ENCODE results near the gene GEMIN8. TPM values are rescaled to one million over a fixed set of nuclear protein-coding genes. Genes with fewer than 3 reads are reported as not detected.

GEMIN8 gene
- total RNA-seq (15.0 TPM), polyA plus RNA-seq (15.9 TPM)

- no peaks in the 10 kb centered on the region for H3K36me3 ChIP-seq (ENCODE audit: insufficient read depth)
- H3K4me3 ChIP-seq (ENCODE audit: low read depth, low read length), result peak within 1 kb of the TSS; percentile 62
- DNase-seq (ENCODE audit: extremely low spot score), result peak; percentile 63
- H3K4me1 ChIP-seq (ENCODE audit: insufficient read depth), result no peaks in the 10 kb centered on the region
- peak within 1 kb of the TSS; percentile 66 for H3K27ac ChIP-seq (ENCODE audit: low read depth)
- WGBS, result under 1% methylated on average over 67 of the region's 67 CpGs
Observed at GRCh38 chrX:14029425-14030173, at the start of gene GEMIN8. GEMIN8 (minus strand) TSS chrX:14029892; CDS start chrX:14021478, 8,414 bp downstream.

DNA sequence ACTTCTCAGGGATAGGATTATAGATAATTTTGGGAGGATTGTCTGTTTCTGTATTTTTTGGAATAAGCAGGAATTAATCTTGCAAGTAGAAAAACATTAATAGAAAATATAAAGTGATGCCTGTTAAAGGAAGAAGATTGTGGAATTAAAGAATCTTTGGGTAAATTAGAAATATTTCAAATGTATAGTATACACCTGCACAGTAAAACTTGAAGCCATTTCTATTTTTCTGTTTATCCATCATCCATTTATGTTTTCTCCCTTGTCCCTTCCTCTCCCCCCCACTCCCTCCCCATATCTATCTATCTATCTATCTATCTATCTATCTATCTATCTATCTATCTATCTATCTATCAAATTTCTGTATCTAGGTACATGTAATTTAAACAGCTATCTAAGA, 46.9 kb upstream of the GEMIN8 start:
- no peak for DNase-seq (ENCODE audit: extremely low spot score)
- H3K4me3 ChIP-seq (ENCODE audit: low read depth, low read length), result no peak overlapping the region
- H3K4me1 ChIP-seq (ENCODE audit: insufficient read depth), result no peaks in the 10 kb centered on the region
- no peaks in the 10 kb centered on the region for H3K36me3 ChIP-seq (ENCODE audit: insufficient read depth)
- no peak overlapping the region for H3K27ac ChIP-seq (ENCODE audit: low read depth)

DNA sequence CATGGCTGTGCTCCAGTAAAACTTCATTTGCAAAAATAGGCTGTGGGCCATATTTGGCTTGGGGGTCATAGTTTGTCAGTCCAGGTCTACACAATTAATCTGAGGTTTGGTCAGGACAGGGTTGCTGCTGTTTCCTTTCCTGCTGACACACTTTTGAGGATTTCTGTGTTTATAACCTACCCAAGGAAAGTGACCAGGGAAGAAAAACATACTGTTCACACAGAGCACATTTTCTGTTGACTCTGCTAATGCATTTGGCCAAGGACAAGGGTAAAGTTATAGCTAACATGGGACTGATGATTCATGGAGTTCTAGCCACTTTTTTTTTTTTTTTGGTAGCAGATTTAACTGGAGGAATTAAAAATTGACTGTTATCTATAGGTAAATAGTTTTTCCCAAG, 43.9 kb upstream of the GEMIN8 start:
- Histone ChIP-seq H3K27ac (ENCODE audit: low read depth) (no peak overlapping the region), H3K36me3 (ENCODE audit: insufficient read depth) (no peaks in the 10 kb centered on the region)

GRCh38 chrX:14073071-14073470, 43.4 kb upstream of the GEMIN8 start:
- Histone ChIP-seq H3K36me3 (ENCODE audit: insufficient read depth) (no peaks in the 10 kb centered on the region), H3K4me3 (ENCODE audit: low read depth, low read length) (no peak overlapping the region), H3K27ac (ENCODE audit: low read depth) (no peak overlapping the region), H3K4me1 (ENCODE audit: insufficient read depth) (no peaks in the 10 kb centered on the region)
- 31% methylated on average over 1 of the region's 1 CpG for WGBS
- DNase-seq (ENCODE audit: extremely low spot score), result no peak

More for the DNA sequence above, 43.9 kb upstream of the GEMIN8 start:
- DNase-seq (ENCODE audit: extremely low spot score), result no peak
- H3K4me3 ChIP-seq (ENCODE audit: low read depth, low read length), result no peak overlapping the region
- H3K4me1 ChIP-seq (ENCODE audit: insufficient read depth), result no peaks in the 10 kb centered on the region

- Histone ChIP-seq H3K4me3 (ENCODE audit: low read depth, low read length) (no peak overlapping the region), H3K36me3 (ENCODE audit: insufficient read depth) (no peaks in the 10 kb centered on the region), H3K4me1 (ENCODE audit: insufficient read depth) (no peaks in the 10 kb centered on the region), H3K27ac (ENCODE audit: low read depth) (no peak overlapping the region)
- 98% methylated on average over 21 of the region's 21 CpGs for WGBS
- DNase-seq (ENCODE audit: extremely low spot score), result no peak
Observed at GRCh38 chrX:14065800-14066199, 36.1 kb upstream of the GEMIN8 start.

GRCh38 chrX:14064626-14065432, 35.1 kb upstream of the GEMIN8 start:
- WGBS, result 64% methylated on average over 19 of the region's 19 CpGs
- no peaks in the 10 kb centered on the region for H3K36me3 ChIP-seq (ENCODE audit: insufficient read depth)
- H3K27ac ChIP-seq (ENCODE audit: low read depth), result no peak overlapping the region
- H3K4me1 ChIP-seq (ENCODE audit: insufficient read depth), result no peaks in the 10 kb centered on the region
- DNase-seq (ENCODE audit: extremely low spot score), result no peak
- H3K4me3 ChIP-seq (ENCODE audit: low read depth, low read length), result no peak overlapping the region

- no peaks in the 10 kb centered on the region for H3K4me1 ChIP-seq (ENCODE audit: insufficient read depth)
- H3K4me3 ChIP-seq (ENCODE audit: low read depth, low read length), result no peak overlapping the region
- 90% methylated on average over 1 of the region's 1 CpG for WGBS
- DNase-seq (ENCODE audit: extremely low spot score), result no peak
- H3K27ac ChIP-seq (ENCODE audit: low read depth), result no peak overlapping the region
- no peaks in the 10 kb centered on the region for H3K36me3 ChIP-seq (ENCODE audit: insufficient read depth)
Observed at GRCh38 chrX:14062524-14062923, 32.8 kb upstream of the GEMIN8 start.

- WGBS, result 68% methylated on average over 1 of the region's 1 CpG
- DNase-seq (ENCODE audit: extremely low spot score), result no peak
Observed at GRCh38 chrX:14056206-14056605, 26.5 kb upstream of the GEMIN8 start.

GRCh38 chrX:14051416-14051815, 21.7 kb upstream of the GEMIN8 start:
- Histone ChIP-seq H3K4me3 (ENCODE audit: low read depth, low read length) (no peak overlapping the region), H3K36me3 (ENCODE audit: insufficient read depth) (no peaks in the 10 kb centered on the region), H3K4me1 (ENCODE audit: insufficient read depth) (no peaks in the 10 kb centered on the region), H3K27ac (ENCODE audit: low read depth) (no peak overlapping the region)
- 67% methylated on average over 5 of the region's 5 CpGs for WGBS
- no peak for DNase-seq (ENCODE audit: extremely low spot score)

More at GRCh38 chrX:14056206-14056605, 26.5 kb upstream of the GEMIN8 start:
- Histone ChIP-seq H3K4me3 (ENCODE audit: low read depth, low read length) (no peak overlapping the region), H3K27ac (ENCODE audit: low read depth) (no peak overlapping the region), H3K4me1 (ENCODE audit: insufficient read depth) (no peaks in the 10 kb centered on the region), H3K36me3 (ENCODE audit: insufficient read depth) (no peaks in the 10 kb centered on the region)

- Histone ChIP-seq H3K36me3 (ENCODE audit: insufficient read depth) (no peaks in the 10 kb centered on the region), H3K27ac (ENCODE audit: low read depth) (no peak overlapping the region), H3K4me3 (ENCODE audit: low read depth, low read length) (no peak overlapping the region), H3K4me1 (ENCODE audit: insufficient read depth) (no peaks in the 10 kb centered on the region)
- DNase-seq (ENCODE audit: extremely low spot score), result no peak
- WGBS, result 50% methylated on average over 1 of the region's 1 CpG
Observed at GRCh38 chrX:14050709-14051108, 21.0 kb upstream of the GEMIN8 start.

- H3K4me1 ChIP-seq (ENCODE audit: insufficient read depth), result no peaks in the 10 kb centered on the region
- DNase-seq (ENCODE audit: extremely low spot score), result no peak
- H3K4me3 ChIP-seq (ENCODE audit: low read depth, low read length), result no peak overlapping the region
- H3K27ac ChIP-seq (ENCODE audit: low read depth), result no peak overlapping the region
- no peaks in the 10 kb centered on the region for H3K36me3 ChIP-seq (ENCODE audit: insufficient read depth)
Observed at GRCh38 chrX:14043209-14043608, 13.5 kb upstream of the GEMIN8 start.

DNA sequence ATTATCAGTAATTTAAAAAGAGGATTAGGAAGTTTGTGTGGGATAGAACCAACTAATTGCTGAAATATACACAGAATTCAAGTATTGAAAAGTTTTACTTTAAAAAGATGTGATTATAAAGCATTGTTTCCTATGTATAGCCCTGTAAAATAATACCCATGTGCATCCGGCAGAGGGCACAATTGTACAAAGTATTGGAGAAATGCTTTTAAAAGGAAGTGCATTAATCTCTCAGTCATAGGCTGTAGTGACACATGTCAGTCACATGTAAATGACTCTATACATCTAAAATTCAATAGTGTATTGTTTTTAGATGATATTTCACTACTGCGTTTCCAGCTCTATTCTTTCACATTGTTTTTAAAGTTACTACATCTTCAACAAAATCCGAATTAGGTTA, 9.7 kb upstream of the GEMIN8 start:
- no peaks in the 10 kb centered on the region for H3K36me3 ChIP-seq (ENCODE audit: insufficient read depth)
- 32% methylated on average over 3 of the region's 3 CpGs for WGBS
- H3K27ac ChIP-seq (ENCODE audit: low read depth), result no peak overlapping the region
- no peak for DNase-seq (ENCODE audit: extremely low spot score)
- H3K4me1 ChIP-seq (ENCODE audit: insufficient read depth), result no peaks in the 10 kb centered on the region
- H3K4me3 ChIP-seq (ENCODE audit: low read depth, low read length), result no peak overlapping the region

- DNase-seq (ENCODE audit: extremely low spot score), result no peak
- no peak overlapping the region for H3K27ac ChIP-seq (ENCODE audit: low read depth)
- WGBS, result 63% methylated on average over 3 of the region's 3 CpGs
- H3K4me1 ChIP-seq (ENCODE audit: insufficient read depth), result no peaks in the 10 kb centered on the region
- H3K36me3 ChIP-seq (ENCODE audit: insufficient read depth), result no peaks in the 10 kb centered on the region
- no peak overlapping the region for H3K4me3 ChIP-seq (ENCODE audit: low read depth, low read length)
Observed at GRCh38 chrX:14038375-14039085, 8.8 kb upstream of the GEMIN8 start.

GRCh38 chrX:14032406-14032805, 2.7 kb upstream of the GEMIN8 start:
- Histone ChIP-seq H3K4me1 (ENCODE audit: insufficient read depth) (no peaks in the 10 kb centered on the region), H3K36me3 (ENCODE audit: insufficient read depth) (no peaks in the 10 kb centered on the region), H3K27ac (ENCODE audit: low read depth) (no peak overlapping the region), H3K4me3 (ENCODE audit: low read depth, low read length) (no peak overlapping the region)
- 3% methylated on average over 2 of the region's 2 CpGs for WGBS
- no peak for DNase-seq (ENCODE audit: extremely low spot score)
